GM19035 (cell line): ENCODE data around the gene HLA-DMA.

ENCODE experiments used
- ATAC-seq: cut with Tn5 transposase; IDR thresholded peaks from one replicate; pipeline ENCODE4 v1.9.1; 2021; ENCODE audit not compliant: unreplicated experiment

The HLA-DMA gene

DNA sequence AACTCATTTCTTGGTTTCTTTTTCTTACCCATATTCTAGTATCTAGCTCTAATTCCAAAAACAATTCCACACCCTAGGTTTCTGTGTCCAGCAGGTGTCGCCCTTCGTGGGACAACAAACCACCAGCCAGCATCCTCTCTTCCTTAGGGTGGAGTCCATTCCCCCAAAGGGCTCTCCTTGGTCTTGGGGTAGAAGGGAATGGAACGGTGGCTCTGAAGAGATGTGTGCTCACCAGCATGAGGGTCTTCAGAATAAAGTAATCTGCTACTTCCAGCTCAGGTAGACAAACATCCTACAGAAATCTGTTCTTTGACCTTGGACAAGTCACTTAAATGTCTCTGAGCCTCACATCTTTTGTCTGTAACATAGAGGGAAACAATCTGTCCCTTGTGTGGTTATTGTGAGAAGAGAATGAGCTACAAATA is 19.2 kb downstream of the HLA-DMA start:
- ATAC-seq = no peak

DNA sequence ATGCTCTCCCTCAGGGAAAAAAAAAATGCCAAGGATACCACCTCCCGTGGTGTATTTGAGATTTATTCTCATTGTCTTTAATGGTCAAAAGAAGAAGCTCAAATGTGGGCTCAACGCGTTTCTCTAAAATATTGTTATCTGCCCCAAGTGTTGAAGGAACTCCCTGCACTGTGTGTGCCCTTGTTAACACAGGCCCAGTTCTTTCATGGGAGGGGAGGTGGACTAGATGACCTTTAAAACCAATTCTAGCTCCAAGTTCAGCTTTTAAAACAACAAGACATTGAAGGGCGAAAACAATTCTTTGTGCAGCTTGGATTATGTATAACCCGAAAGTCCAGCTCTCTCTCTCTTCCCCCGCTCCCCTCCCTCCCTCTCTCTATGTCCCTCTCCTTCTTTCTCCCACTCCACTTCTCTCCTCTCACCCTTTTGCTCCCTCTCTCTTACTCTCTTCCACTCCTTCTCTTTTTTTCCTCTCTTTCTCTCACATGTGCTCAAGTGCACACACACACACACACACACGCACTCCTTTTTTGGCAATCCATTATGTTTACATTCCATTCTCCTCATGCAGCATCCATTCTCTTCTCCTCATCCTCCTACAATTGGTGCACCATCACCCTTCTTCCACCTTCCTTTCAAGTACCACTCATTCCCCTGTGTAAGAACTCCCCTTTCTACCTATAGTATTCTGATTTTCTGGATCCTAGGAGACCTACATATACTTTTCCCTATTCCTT is 20.6 kb downstream of the HLA-DMA start:
- ATAC-seq = no peak

DNA sequence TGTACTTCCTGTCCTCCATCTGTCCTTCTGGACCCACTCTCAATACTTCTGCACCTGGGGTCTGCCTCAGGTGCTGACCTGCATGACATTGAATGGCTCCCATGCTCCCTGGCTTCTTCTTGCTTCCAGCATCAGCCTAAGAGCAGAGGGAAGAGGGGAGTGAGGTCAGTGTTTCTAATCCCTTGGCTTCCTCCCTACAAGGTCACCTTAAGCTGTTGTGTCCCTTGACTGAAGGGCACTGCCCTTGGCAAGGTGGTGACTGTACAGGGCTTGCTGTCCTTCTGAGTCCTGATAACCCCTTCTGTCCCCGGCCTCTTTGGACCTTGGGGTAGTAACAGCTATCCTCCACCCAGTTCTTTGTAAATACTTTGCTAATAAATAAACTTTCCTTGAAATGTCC is 21.7 kb downstream of the HLA-DMA start:
- ATAC-seq = no peak

DNA sequence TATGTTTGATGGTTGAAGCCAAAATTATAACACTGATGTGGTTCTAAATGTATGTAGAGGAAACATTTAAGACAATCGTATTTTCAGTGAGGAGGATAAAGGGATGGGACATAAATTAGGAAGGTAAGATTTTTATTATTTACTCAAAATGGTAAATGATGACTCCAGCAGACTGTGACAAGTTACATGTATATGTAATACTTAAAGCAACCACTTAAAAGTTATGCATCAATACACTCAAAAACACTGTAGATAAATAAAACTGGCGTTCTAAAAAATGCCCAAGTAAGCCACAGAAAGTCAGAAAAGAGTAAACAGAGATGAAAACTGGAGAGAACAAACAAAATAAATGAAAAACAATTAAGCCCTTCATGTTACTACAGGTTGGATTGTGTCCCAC is 30.8 kb downstream of the HLA-DMA start:
- no peak for ATAC-seq

DNA sequence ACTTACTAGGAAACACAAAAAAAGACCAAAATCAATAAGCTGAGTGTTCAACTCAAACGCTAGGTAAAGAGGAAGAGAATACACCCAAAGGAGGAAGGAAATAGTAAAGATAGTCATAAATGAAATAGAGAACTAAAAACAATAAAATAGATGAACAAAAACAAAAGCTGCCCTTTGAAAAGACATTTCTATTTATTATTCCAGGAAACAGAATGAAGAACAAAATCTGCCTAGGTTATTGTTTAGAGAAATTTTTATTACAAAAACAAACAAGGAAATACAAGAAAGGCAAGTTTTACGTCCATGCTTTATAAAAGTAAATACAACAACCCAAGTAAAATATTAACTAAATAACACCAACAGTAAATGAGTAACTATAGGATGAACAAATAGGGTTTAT is 32.2 kb downstream of the HLA-DMA start:
- ATAC-seq = no peak

DNA sequence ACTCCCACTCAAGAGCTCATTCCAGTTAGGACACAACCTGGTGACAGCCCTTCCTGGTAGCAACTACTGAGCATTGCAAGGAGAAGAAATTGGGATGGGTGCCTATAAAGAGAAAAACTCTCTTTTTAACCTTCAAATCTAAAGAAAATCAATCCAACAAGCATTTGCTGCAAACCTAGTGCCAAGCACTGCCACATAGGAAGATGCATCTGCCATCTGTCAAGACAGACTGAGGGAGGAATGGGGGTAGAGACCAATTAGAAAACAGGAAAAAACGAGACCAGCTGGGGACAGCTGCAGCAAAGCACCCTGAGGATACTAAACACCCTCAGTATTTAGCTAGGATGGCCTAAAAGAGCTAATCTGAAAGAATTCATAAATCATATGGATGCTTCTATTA is 39.9 kb downstream of the HLA-DMA start:
- no peak for ATAC-seq

DNA sequence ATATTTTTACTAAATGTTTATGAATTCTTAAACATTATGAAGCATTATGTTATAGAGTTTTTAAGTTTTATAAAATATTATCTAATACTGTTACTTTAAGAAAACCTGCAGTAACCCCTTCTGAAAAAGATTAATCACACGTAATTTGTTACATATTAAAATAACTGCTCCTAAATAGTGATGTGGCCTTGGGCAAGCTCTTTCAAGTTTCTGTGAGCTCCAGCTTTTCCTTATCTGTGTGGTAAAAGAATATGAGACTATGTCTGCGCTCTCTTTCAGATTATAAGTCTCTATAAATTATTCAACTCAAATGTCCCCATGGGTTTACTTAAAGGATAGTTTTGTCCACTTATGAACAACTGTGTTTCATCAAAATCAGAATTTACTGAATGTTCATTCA is 44.0 kb downstream of the HLA-DMA start:
- no peak for ATAC-seq

DNA sequence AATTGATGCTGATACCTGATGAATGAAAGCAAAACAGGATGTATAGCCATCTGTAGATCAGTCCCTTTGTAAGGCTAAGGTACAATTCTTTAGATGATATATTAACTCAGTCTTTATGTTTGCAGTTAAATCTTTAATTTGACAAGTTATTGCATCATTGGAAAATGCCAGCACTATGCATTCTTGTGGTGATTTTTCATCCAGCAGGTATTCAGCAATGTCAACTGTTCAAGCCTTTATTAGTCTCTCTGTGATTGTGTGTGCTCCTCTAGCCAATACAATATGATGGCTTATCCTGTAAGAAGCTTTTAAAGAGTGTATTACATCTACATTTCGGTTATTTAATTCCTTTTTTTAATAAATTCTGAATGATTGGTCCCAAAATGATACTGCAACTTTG is 46.4 kb downstream of the HLA-DMA start:
- ATAC-seq = no peak

DNA sequence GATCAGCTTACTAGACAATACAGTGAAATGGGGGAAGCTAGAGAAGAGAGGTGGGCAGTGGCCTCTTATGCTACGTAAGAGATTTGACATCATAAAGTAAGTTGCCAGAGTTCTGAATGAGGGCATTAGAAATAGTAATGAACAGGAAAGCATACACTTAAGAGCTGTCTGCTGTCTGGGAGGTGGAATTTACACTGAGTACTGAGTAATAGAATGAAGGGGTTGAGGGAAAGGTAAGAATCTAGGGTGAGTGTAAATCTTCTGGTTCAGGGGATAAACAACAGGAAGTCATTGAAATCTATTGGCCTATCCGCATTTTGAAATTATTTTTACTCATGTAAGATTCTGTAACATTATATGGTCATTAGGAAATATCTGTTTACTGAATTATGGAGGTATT is 47.8 kb downstream of the HLA-DMA start:
- no peak for ATAC-seq

DNA sequence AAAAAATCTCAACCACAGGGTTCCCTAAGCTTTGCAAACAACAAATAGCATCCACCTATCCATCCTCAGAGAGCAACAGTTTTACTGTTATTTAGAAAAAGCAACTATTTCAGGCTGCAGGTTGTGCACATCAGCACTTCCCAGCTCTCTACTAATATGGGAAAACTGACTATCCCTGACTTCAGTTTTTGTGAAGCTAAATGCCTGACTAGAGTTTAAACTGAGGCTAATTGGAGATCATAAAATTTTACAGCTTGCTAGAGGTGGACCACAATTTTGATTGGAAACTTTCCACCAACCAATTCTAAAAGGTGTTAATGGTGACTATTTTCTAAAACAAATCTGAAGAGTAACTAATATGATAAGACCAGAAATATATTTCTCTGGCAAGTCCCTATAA is 48.9 kb downstream of the HLA-DMA start:
- no peak for ATAC-seq
